Fibroblast of mammary gland (primary cell): ENCODE results near the gene KCNJ14.
"Not testable (repeated sequence)": the region's sequence is repeated elsewhere in the genome, so short reads cannot be mapped to it uniquely, and the experiment has no call there.

ENCODE experiments used
- DNase-seq: peaks from one replicate; pipeline ENCODE4 v3.0.0-alpha.2; 2010; ENCODE audit warnings: low read depth
- H3K4me3 ChIP-seq: 2 replicates; pipeline ENCODE4 v1.5.1; 2011; ENCODE audit warnings: low read depth, mild to moderate bottlenecking, low read length, moderate library complexity; ENCODE audit not compliant: control insufficient read depth
- TF ChIP-seq, protein P1 (sequence below): conservative IDR thresholded peaks from 2 replicates; pipeline ENCODE4 v1.5.1; 2011; ENCODE audit warnings: low read depth, low read length, inconsistent platforms; ENCODE audit not compliant: control insufficient read depth, insufficient read depth

KCNJ14 gene

DNA sequence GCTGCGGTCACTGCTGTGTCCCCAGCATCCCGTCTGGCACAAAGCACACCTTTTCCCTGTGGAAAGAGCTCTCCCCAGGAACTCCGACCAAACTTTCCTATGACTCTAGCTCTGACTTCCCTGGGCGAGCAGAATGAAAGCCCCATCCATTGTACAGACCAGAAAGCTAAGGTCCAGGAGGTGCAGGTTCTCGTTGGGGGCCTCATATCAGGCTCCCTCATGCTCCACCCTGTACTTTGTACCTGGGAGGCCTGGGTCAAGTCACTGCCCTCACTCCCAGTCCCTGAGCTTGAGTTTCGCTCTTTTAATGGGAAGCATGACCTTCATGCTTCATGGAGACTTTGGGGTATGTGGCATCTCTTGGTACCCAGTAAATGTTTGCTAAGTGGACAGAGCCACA is 32.2 kb downstream of the KCNJ14 start:
- TF ChIP-seq, protein P1, sequence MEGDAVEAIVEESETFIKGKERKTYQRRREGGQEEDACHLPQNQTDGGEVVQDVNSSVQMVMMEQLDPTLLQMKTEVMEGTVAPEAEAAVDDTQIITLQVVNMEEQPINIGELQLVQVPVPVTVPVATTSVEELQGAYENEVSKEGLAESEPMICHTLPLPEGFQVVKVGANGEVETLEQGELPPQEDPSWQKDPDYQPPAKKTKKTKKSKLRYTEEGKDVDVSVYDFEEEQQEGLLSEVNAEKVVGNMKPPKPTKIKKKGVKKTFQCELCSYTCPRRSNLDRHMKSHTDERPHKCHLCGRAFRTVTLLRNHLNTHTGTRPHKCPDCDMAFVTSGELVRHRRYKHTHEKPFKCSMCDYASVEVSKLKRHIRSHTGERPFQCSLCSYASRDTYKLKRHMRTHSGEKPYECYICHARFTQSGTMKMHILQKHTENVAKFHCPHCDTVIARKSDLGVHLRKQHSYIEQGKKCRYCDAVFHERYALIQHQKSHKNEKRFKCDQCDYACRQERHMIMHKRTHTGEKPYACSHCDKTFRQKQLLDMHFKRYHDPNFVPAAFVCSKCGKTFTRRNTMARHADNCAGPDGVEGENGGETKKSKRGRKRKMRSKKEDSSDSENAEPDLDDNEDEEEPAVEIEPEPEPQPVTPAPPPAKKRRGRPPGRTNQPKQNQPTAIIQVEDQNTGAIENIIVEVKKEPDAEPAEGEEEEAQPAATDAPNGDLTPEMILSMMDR: no peak
- DNase-seq: no peak
- H3K4me3 ChIP-seq: no peak overlapping the region

DNA sequence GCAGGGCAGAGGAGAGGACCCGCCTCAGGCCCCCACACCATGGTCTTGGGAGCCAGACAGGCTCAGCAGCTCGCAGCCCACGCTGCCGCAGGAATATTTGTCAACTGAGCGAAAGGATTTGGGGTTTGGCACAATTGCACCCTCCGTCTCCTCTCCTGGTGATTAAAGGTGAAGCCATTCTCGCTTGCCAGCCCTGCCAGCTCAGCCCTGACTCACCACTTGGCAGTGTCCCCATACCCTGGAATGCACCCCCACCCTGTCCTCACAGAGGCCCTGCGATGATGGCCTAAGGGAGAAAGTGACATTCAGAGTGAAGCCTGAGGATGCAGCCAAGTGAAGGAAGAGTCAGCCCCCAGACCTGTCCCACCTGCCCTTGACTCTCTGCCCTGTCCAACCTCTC is 32.6 kb downstream of the KCNJ14 start:
- H3K4me3 ChIP-seq: no peak overlapping the region
- DNase-seq: peak; percentile 73
- TF ChIP-seq, protein P1: no peak

DNA sequence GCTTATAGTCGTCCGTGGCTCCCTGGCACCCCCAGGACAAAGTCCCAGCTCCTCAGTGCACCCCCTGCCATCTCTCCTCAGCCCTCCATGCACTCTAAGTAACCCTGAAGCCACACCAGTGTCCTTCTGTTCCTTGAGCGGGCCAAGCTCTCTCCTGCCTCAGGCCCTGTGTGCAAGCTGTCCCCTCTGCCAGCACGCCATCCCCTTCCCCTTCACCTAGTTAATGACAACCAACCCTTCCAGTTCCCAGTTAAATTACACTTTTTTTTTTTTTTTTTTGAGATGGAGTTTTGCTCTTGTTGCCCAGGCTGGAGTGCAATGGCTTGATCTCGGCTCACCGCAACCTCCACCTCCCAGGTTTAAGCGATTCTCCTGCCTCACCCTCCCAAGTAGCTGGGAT is 33.1 kb downstream of the KCNJ14 start:
- not testable (repeated sequence) for H3K4me3 ChIP-seq, DNase-seq

DNA sequence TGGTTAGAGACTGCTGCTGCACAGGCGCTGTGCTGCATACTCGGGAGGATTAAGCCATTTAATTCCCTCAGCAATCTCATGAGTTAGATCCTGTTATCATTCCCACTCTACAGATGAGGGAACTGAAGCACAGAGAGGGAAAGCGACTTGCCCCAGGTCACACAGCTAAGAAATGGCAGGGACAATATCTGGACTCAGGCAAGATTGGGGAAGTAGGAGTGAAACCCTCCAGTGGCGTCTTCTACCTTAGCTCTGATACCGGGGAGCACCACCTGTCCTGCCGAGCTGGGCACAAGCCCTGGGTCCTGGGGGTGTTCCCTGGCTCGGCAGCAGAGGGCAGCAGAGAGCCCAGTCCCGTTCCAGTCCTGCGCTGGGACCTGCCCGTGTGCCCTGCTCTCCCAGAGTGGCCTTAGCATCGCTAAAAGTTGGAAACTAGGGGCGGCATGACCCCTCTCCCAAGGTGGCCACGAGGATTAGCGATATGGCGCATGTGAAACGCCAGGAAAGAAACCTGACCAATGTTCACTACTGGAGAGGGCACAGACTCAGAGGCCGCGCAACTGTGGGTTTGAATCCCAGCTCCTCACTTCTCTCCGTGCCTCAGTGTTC is 34.3 kb downstream of the KCNJ14 start:
- TF ChIP-seq, protein P1: peak; percentile 91
- DNase-seq: peak; percentile 50
- no peak overlapping the region for H3K4me3 ChIP-seq

DNA sequence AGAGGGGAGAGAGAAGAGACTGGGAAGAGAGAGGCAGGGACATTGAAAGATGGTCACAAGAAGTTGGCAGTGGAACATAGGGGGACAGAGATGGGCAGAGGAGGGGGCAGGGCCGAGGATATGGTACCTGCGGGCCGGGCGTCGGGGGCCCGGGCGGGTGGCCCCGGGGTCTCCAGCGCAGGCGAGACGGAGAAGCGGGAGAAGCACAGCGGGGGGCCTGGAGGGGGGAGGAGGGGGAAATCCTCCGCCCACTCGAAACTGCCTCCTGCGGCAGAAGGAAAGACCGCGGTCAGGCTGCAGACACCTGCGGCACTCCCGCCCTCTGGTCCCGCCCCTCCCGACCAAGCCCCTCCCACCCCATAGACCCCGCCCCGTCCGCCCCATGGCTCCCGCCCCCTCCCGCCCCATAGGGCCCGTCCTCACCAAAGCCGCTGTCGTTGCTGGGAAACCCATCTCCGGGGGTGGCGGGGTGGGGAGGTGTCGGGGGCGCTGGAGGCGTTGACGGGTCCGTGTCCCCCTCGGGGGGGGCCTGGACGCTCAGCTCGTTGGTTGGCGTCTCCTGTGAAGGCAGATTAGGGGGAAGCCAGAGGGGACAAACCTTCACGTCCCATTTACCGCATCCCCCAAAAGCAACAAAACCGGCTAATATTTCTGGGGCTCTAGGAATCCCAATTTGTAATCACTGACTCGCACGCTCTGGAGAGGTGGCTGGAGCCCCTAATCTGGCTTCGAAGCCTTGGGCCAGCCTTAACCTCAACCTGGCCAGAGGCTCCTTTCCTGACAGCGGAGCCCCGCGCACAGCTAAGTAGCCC is 35.8 kb downstream of the KCNJ14 start:
- TF ChIP-seq, protein P1: no peak

DNA sequence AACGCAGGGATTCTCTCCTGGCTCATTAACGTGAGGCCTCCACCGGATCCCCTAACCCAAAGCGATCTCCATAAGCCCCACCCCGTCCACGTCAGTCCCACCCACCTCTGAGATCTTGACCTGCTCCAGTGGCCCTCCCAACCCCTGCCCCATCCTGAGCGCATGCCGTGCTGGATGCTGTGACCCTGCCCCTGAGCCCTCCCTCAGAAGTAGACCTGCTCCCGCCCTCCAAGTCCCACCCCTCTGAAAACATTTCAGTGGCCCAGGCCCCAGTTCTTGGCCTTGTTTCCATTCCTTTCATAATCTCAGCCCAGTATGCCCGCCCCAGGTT is 36.4 kb downstream of the KCNJ14 start:
- no peak for DNase-seq
- TF ChIP-seq, protein P1: no peak
- H3K4me3 ChIP-seq: no peak overlapping the region

More for the DNA sequence above, 35.8 kb downstream of the KCNJ14 start:
- DNase-seq: no peak
- H3K4me3 ChIP-seq: no peak overlapping the region

DNA sequence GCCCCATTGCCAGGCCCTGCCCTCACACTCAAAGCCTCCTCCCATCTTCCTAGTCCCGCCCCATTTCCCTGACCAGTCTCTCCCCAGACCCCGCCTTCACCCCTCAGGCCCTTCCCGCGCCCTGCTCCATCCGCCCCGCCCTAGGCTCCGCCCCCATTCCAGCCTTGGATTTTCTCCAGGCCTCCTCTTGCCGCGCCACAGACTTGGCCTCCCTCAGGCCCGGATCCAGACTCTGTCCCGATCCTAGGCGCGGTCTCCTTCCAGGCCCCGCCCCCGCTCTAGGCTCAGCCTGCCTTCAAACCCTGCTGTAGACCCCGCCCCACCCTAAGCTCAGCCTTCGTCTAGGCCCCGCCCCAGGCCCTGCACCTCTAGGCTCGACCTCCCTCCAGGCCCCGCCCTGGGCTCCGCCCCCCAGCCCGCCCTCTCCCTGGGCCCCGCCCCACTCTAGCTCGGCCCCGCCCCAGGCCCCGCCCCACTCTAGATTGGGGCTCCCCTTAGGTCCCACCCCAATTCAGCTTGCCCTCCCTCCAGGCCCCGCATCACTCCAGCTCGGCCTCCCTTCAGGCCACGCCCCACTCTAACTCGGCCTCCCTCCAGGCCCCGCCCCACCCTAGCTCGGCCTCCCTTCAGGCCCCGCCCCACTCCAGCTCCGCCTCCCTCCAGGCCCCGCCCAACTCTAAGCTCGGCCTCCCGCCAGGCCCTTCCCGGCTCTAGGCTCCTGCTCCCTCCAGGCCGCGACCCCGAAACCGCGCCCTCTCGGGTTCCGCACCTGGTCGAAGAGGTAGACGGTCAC is 37.7 kb downstream of the KCNJ14 start:
- H3K4me3 ChIP-seq: peak overlapping the region; percentile 52
- TF ChIP-seq, protein P1: no peak
- peak; percentile 96 for DNase-seq
